Mesendoderm (in vitro differentiated cells): ENCODE measurements around the gene SLC12A8.
A peak's percentile ranks its signal among the peaks of the same experiment; 100 is the strongest.

Source experiments
- DNase-seq: peaks from one replicate; pipeline ENCODE4 v3.0.0; 2013
- H2AK5ac ChIP-seq: 2 replicates; pipeline ENCODE4 v1.6.1; 2013; ENCODE audit warnings: low read length, inconsistent platforms
- H2BK120ac ChIP-seq: 2 replicates; pipeline ENCODE4 v1.6.1; 2013; ENCODE audit warnings: low read depth, mild to moderate bottlenecking, low read length, moderate library complexity, mixed read lengths
- H2BK15ac ChIP-seq: replicated peaks from 2 replicates; pipeline ENCODE4 v1.6.1; 2013; ENCODE audit warnings: low read depth, mild to moderate bottlenecking, moderate library complexity
- H2BK5ac ChIP-seq: 2 replicates; pipeline ENCODE4 v1.6.1; 2013; ENCODE audit warnings: low read length, inconsistent platforms
- H3K18ac ChIP-seq: 2 replicates; pipeline ENCODE4 v1.6.1; 2013; ENCODE audit warnings: mild to moderate bottlenecking, low read length, mixed read lengths
- H3K23ac ChIP-seq: one replicate; pipeline ENCODE4 v1.6.1; 2013; ENCODE audit warnings: low read length
- H3K27ac ChIP-seq: 2 replicates; pipeline ENCODE4 v1.5.1; 2013; ENCODE audit warnings: low read depth, mild to moderate bottlenecking, inconsistent platforms, low read length, moderate library complexity
- H3K27me3 ChIP-seq: 2 replicates; pipeline ENCODE4 v1.6.1; 2013; ENCODE audit warnings: low read length, control low read depth, mild to moderate bottlenecking, inconsistent platforms; ENCODE audit not compliant: insufficient read depth, poor library complexity
- H3K36me3 ChIP-seq: 2 replicates; pipeline ENCODE4 v1.6.1; 2013; ENCODE audit warnings: low read length, inconsistent platforms; ENCODE audit not compliant: control insufficient read depth, insufficient read depth
- H3K4ac ChIP-seq: one replicate; pipeline ENCODE4 v1.6.1; 2013; ENCODE audit warnings: low read depth, mild to moderate bottlenecking, low read length, moderate library complexity
- H3K4me1 ChIP-seq: 2 replicates; pipeline ENCODE4 v1.6.1; 2013; ENCODE audit warnings: low read depth, low read length, inconsistent platforms; ENCODE audit not compliant: control insufficient read depth
- H3K4me2 ChIP-seq: 2 replicates; pipeline ENCODE4 v1.6.1; 2013; ENCODE audit warnings: low read length
- H3K4me3 ChIP-seq: 2 replicates; pipeline ENCODE4 v1.5.1; 2013; ENCODE audit warnings: mild to moderate bottlenecking, low read length
- H3K56ac ChIP-seq: one replicate; pipeline ENCODE4 v1.6.1; 2013; ENCODE audit warnings: low read length
- H3K79me1 ChIP-seq: 2 replicates; pipeline ENCODE4 v1.6.1; 2013; ENCODE audit warnings: low read length, inconsistent platforms
- H3K79me2 ChIP-seq: 2 replicates; pipeline ENCODE4 v1.6.1; 2013; ENCODE audit warnings: mild to moderate bottlenecking, low read length; ENCODE audit not compliant: control insufficient read depth, insufficient read depth
- H3K9ac ChIP-seq: 2 replicates; pipeline ENCODE4 v1.6.1; 2013; ENCODE audit warnings: low read length, inconsistent platforms
- H4K5ac ChIP-seq: one replicate; pipeline ENCODE4 v1.6.1; 2013; ENCODE audit warnings: low read length
- H4K8ac ChIP-seq: one replicate; pipeline ENCODE4 v1.6.1; 2013; ENCODE audit warnings: low read depth, mild to moderate bottlenecking, control low read depth, low read length, moderate library complexity
- WGBS: extraction: QIAGEN DNeasy Blood & Tissue Kit; methylation state at CpG from one replicate; pipeline ENCODE4 v1.1.7; 2013; ENCODE audit warnings: low lambda C conversion rate, missing lambda C conversion rate; ENCODE audit not compliant: insufficient coverage; ENCODE audit errors: extremely low coverage; 5-methylcytosine and 5-hydroxymethylcytosine counted together

SLC12A8 gene

DNA sequence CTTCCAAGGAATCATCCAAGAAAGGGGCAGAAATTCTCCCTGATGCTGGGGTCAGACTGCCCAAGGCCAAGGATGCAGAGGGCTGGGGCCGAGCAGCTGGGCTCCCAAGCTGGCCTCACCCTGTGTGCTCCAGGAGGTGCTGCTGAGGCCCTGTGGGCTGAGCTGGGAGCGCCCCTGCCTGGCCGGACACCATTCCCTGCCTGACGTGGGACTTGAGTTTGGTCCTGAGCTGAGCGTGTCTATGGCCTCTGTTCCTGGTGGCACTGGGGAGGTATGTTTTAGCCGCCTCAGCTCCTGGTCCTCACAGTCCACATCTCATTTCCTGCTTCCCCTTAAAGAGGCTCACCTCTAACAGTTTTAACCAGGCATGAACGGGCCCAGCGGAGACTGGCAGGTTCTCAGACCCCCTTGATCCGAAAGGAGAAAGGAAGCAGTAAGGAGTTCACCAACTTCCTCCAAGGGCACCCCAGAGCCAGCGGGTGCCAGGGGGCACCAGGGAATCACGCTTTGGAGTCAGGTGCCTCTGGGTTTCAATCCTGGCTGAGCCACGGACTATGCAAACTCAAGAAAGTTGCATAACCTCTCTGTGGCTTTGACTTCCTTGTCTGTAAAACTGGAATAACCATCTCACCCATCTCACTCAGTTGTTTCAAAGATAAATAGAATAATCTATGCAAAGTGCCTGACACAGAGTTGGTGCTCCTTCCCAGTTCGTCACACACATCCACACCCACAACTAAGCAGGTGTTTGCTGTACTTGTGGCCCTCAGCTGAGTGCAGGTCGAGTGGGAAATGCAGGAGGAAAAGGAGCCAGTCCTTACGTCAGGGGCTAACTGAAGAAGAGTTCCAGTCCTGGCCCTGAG is 48.6 kb downstream of the SLC12A8 start:
- no CpG with 5 or more reads among the region's 15 CpGs for WGBS

DNA sequence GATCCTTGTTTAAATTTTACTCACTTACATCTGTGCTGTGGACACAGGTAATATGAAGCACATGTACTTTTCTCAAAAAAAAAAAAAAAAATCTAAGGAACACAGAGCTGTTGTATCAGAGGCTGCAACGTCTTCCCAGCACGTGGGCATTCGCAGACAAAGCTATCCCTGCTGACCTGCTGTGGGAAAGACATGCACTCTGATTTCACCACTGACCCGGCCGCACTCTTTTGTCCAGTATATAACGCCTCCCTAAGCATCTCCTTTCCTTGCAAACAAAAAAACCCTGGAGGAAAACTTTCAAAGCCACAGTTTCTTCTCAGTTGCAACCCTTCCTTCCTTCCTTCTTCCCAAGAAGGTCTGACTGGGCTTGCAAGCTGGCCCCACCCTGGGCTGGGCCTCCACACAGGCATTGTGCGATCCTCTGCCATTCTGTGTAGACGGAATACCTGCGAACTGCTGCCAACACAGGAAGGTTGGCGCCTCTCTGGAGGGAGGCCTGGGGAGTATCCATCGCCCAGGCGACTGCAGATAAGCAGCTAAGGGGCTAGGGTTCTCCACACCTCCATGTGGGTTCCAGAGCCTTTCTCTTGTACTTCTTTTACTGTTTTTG is 50.8 kb downstream of the SLC12A8 start:
- no CpG with 5 or more reads among the region's 12 CpGs for WGBS

More for the DNA sequence above, 48.6 kb downstream of the SLC12A8 start:
- Histone ChIP-seq H3K23ac (no peak overlapping the region), H3K36me3 (no peaks in the 10 kb centered on the region), H2AK5ac (peak overlapping the region; percentile 46), H3K4ac (no peak overlapping the region), H4K5ac (no peak overlapping the region), H3K18ac (no peak overlapping the region), H2BK5ac (no peak overlapping the region), H3K27ac (no peak overlapping the region), H3K4me3 (no peak overlapping the region), H4K8ac (no peak overlapping the region), H3K56ac (no peak overlapping the region), H2BK120ac (no peak overlapping the region), H3K4me1 (peaks cover 8% of the 10 kb centered on the region), H3K27me3 (no peaks in the 10 kb centered on the region), H3K9ac (no peak overlapping the region), H3K4me2 (no peak overlapping the region), H3K79me2 (no peaks in the 10 kb centered on the region), H3K79me1 (no peaks in the 10 kb centered on the region), H2BK15ac (no peak overlapping the region)
- peak; percentile 78 for DNase-seq

DNA sequence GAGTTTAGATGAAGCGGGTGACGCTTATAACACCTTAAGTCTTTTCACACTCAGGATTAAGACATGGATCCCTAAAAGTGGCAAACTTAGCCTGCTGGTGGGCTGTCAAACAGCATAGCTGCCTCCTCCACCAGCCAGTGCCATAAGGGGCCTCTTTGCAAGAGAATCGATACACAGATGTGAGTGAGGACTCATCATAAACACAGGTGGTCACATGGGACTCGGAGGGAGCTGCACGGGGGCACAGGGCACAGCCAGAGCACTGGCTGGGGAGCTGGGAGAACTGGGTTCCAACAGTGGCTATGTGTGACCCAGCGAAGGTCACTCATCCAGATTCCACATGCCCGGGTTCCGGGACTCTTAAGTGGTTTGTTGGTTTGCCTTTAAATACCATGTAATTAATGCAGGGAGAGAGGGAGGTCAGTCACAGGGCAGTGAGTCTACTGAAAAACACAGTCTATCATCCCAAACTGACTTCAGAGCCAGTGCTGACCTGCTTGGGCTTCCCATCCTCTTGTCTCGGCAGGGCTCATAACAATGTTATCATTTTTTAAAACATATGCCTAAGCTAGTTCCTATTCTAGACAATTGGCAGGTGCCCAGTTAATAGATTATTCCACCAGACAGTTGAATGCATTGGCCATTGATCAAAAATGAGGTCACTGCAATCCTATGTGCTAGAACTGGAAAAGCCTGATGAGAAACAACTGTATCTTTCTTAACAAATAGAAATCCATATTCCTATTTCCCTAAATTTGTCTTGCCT is 51.8 kb downstream of the SLC12A8 start:
- no peak overlapping the region for H3K4ac ChIP-seq
- no peaks in the 10 kb centered on the region for H3K79me1 ChIP-seq
- peak overlapping the region; percentile 9 for H2AK5ac ChIP-seq
- no peaks in the 10 kb centered on the region for H3K27me3 ChIP-seq
- no peak overlapping the region for H3K18ac ChIP-seq
- H4K8ac ChIP-seq: no peak overlapping the region
- no peak overlapping the region for H2BK5ac ChIP-seq
- H3K27ac ChIP-seq: no peak overlapping the region
- H3K4me2 ChIP-seq: no peak overlapping the region
- H3K56ac ChIP-seq: no peak overlapping the region
- no peak overlapping the region for H3K23ac ChIP-seq
- H3K4me1 ChIP-seq: peaks cover 12% of the 10 kb centered on the region
- no peak overlapping the region for H2BK120ac ChIP-seq
- H2BK15ac ChIP-seq: no peak overlapping the region
- H3K4me3 ChIP-seq: no peak overlapping the region
- no peak for DNase-seq
- no peak overlapping the region for H4K5ac ChIP-seq
- H3K9ac ChIP-seq: no peak overlapping the region
- no peaks in the 10 kb centered on the region for H3K36me3 ChIP-seq
- H3K79me2 ChIP-seq: no peaks in the 10 kb centered on the region
- no CpG with 5 or more reads among the region's 9 CpGs for WGBS

More for the DNA sequence above, 50.8 kb downstream of the SLC12A8 start:
- Histone ChIP-seq H3K18ac (peak overlapping the region; percentile 15), H4K5ac (no peak overlapping the region), H3K79me2 (no peaks in the 10 kb centered on the region), H2BK5ac (no peak overlapping the region), H3K4me2 (no peak overlapping the region), H3K9ac (no peak overlapping the region), H4K8ac (no peak overlapping the region), H3K23ac (no peak overlapping the region), H2BK15ac (no peak overlapping the region), H2BK120ac (no peak overlapping the region), H3K27me3 (no peaks in the 10 kb centered on the region), H3K4me3 (no peak overlapping the region), H3K4ac (no peak overlapping the region), H3K4me1 (peaks cover 5% of the 10 kb centered on the region), H3K79me1 (no peaks in the 10 kb centered on the region), H3K56ac (no peak overlapping the region), H3K27ac (no peak overlapping the region), H2AK5ac (no peak overlapping the region), H3K36me3 (no peaks in the 10 kb centered on the region)
- no peak for DNase-seq

DNA sequence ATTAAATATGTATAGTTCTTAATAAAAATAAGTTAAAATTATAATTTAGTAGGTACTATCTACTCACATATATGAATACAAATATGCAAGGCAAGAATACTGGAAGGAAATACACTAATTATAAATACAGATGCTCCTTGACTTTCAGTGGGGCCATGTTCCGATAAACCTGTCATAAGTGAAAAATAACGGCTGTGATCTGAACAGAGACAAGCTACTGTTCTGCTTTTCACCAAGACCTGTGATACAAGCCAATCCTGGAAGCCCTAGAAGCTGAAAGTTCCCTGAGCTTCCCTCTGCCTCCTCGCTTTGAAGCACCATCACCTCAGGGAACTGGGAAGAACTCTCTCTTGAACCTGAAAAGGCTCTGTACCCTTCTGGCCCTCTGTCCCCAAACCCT is 55.4 kb downstream of the SLC12A8 start:
- H3K9ac ChIP-seq: no peak overlapping the region
- peak overlapping the region; percentile 98 for H2AK5ac ChIP-seq
- DNase-seq: no peak

DNA sequence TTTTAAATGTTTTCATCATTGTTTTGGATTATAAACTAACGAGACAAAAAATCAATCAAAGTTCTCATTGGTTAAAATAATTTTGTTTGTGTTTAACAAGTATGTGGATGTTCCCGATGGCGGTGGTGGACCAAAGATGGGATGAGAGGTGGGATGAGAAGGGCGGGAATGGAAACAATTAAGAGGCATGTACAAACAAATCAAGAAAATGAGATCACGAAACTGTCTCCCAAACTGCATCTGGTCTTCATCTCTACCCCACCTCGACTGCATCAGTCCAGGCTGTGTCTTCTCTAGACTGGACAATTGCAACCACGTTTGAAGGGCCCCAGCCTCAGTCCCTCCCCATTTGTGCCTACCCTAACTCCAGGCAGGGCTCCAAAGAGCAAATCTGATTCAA is 56.1 kb downstream of the SLC12A8 start:
- Histone ChIP-seq H3K18ac (peak overlapping the region; percentile 53), H3K56ac (peak overlapping the region; percentile 68), H2BK5ac (peak overlapping the region; percentile 88), H4K5ac (peak overlapping the region; percentile 73), H3K23ac (no peak overlapping the region), H3K9ac (peak overlapping the region; percentile 17), H3K27me3 (no peaks in the 10 kb centered on the region), H2AK5ac (peak overlapping the region; percentile 98), H4K8ac (no peak overlapping the region), H3K4me2 (no peak overlapping the region), H3K27ac (no peak overlapping the region), H3K79me2 (no peaks in the 10 kb centered on the region), H3K36me3 (no peaks in the 10 kb centered on the region), H3K4me1 (peaks cover 16% of the 10 kb centered on the region), H2BK15ac (no peak overlapping the region), H3K79me1 (no peaks in the 10 kb centered on the region), H2BK120ac (peak overlapping the region; percentile 17), H3K4me3 (no peak overlapping the region), H3K4ac (peak overlapping the region; percentile 93)
- no peak for DNase-seq
- WGBS: no CpG with 5 or more reads among the region's 7 CpGs

More for the DNA sequence above, 55.4 kb downstream of the SLC12A8 start:
- Histone ChIP-seq H3K27ac (no peak overlapping the region), H2BK15ac (peak overlapping the region; percentile 3), H3K18ac (peak overlapping the region; percentile 8), H3K4me3 (no peak overlapping the region), H3K79me2 (no peaks in the 10 kb centered on the region), H3K36me3 (no peaks in the 10 kb centered on the region), H3K27me3 (no peaks in the 10 kb centered on the region), H3K4me1 (peaks cover 16% of the 10 kb centered on the region), H2BK120ac (peak overlapping the region; percentile 0), H2BK5ac (peak overlapping the region; percentile 33), H3K4ac (peak overlapping the region; percentile 90), H3K4me2 (no peak overlapping the region), H4K8ac (no peak overlapping the region), H3K56ac (peak overlapping the region; percentile 69), H4K5ac (peak overlapping the region; percentile 10), H3K79me1 (no peaks in the 10 kb centered on the region), H3K23ac (no peak overlapping the region)
- WGBS: no CpG with 5 or more reads among the region's 3 CpGs
